ENCODE results near the gene GLI3.

Gene GLI3

DNA sequence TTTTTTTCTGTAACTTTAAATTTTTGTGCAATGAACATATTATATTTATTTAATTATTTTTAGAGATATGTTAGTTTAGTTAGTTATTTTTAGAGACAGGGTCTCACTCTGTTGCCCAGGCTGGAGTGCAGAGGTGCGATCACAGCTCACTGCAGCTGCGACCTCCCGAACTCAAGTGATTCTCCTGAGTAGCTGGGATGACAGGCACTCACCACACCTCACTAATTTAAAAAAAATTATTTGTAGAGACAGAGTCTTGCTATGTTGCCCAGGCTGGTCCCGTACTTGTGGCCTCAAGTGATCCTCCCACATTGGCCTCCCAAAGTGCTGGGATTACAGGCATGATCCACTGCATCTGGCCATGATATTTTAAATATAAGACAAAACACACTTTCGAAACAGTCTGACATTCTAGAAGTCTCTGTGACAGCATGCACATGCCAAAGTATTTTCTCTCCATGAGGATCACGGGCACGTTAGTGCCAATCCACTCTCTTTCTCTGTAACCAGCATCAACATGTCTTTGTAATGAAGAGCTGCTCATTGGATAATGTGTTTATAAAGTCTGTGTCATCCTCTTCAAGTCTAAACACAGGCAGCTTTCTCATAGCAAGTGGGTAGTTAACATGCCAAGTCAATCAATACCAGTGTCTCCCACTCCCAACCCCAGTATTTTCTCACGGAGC, 137.4 kb downstream of the GLI3 start:
- no peak for DNase-seq

DNA sequence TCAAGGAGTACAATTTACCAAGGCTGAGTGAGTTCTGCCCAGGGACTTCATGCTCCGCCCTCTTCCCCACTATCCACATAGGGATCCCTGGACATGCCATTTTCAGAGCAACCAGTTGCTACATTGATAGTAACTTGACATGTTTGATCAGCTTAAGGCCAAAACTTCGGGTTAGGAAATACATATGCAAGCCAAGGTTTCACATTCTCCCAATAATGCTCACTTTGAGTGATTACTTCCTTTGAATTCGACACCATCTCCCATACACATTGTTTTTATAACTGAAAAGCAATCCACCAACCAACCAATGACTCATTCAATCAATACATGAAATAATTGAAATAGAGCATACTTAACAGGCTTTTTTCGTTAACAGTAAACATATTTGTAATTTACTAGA, 137.9 kb downstream of the GLI3 start:
- DNase-seq = no peak

DNA sequence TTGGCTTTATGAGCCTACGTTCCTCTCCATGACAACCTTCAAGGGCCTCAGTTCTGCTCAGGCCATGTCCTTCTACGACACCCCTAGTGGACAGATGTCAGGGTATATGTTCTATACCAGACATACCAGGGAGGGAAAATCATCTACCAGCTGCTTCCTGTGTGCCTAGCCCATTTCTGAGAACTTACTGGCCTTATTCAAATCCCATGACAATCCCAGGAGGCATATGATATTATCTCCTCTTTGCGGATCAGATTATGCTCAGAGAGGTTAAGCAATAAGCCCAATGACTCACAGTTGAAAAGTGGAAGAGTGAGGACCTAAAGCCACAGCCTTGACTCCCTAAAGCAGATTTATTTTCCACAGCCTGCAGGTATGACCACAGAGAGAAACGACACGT, 139.3 kb downstream of the GLI3 start:
- no peak for DNase-seq

DNA sequence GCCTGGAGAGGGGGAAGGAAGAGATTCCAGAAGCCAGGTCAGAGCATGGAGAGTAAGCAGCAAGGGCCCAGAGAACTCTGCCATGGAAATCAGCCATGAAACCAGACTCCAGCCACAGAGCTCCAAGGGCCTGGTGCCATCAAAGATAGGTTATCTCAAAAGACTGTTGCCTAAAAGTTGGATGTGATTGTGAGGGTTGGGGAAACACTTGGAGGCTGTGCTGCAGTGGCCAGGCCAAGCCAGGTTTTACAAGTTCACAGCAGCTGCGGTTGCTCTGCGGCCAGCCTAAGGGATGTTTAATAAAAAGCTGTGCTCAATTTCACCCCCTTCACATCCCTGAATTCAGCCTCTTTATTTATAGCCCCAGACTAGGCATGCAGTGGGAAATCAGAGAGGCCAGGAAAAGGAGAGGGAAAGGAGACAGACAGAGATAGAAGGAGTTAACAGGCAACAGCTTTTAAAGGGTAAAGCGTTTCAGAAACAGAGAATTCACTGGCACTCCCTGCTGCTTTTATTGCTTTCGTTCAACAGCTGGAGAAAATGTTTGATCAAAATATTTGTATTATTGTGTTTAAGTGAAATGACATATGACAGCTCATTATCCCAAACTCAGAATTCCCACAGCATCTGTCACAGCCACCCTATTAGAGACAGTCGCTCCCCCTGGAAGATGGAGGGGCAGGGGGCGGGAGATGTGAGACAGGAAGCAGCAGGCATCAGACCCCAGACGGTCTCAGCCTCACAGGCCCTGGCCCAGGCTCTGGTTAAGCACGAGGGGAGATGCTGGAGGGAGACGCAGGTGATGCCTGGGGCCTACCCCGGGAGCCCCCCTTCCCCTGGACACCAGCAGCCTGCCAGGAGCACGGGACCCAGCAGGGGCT, 140.1 kb downstream of the GLI3 start:
- no peak for DNase-seq

DNA sequence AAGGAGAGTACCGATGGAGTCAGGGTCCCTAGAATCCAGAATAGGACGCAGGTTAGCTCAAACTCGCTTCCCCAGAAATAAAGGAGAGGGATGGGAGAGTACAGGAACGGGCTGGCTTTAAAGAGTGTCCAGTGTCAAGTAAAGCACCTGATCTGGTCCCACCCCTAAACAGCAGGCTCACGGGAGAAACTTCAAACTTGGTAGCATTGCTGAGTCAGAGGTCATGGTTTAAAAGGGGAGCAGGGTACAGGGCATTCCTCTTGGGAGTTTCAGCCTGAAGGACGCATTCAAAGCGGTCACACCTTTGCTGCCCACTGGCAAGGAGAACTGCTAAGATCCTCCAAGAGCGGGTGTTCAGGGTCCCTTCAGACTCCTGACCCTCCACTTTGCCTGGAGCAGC, 140.7 kb downstream of the GLI3 start:
- DNase-seq = no peak

DNA sequence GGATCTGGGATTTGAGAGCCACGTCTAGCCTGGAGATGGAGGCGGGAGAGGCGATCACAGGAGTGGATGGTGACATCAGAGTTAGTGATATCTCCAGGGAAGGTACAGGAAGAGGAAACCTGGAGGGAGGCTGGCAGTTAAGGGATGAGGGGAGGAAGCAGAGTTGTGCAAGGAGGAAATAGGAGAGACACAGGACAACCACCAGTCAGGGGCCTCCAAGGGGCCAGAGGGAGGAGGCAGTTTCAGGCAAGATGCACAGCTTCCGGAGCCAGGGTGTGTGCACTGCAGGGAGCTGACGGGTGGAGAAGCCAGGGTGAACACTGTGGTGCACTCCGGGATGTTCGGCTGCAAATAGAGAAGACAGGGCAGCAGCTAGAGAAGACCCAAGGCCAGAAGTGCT, 141.2 kb downstream of the GLI3 start:
- no peak for DNase-seq

DNA sequence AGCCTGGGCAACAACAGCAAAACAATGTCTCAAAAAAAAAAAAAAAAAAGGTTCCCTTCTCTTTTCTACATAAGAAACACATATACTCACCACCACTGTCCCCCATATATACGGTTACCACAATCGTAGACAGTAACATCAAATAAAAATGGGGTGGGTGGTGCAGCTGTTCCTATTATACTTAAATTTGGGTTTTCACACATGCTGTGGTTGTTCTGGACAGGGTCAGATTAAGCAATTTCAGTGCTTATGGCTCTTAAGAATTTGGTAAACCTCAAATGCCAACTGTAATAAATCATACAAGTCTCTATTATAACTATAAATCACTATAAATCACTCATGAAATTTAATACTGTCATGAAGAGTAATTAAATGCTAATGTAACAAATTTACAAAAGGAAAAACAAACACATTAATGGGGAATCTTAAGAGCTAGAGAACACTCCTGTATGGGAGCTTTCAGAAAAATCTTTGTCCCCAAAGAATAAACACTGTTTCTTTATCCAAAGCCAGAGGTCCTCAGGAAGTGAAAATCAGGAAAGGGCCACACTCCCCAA, 143.6 kb downstream of the GLI3 start:
- DNase-seq = no peak

DNA sequence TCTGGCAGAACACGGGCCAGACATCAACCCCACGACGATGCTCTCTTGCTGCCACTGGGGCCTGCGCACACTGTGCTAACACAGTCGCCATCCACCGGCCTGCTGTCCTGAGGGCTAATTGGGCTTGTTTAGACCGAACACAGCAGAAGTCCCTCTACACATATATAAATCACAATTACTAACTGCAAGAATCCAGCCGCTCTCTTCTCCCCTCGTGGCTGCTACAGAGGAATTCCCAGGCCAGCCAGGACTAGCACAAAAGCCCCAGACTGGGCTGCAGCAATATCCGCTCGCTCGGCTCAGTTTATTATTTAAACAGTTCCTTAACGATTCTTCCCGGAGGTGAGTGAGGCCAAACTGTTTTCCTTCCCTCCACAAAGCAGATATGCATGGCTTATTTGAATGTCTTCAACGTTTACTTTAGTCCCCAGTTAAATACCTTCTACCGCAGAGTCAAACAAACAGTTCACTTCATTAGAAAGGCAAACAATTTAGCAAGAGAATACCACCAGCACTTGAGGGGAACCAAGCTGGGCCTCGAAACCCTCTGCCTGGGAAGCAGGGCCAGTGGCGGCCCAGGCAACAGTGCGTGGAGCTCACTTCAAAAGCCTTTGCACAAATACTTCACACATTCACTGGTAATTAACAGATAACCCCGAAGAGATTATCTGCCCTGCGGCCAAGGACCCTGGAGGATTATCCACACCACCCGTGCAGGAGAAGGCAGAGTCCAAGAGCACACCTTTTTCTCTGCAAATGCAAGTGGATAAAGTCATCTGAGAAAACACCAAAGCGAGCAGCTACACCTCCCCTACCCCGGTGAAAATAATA, 145.3 kb downstream of the GLI3 start:
- no peak for DNase-seq

DNA sequence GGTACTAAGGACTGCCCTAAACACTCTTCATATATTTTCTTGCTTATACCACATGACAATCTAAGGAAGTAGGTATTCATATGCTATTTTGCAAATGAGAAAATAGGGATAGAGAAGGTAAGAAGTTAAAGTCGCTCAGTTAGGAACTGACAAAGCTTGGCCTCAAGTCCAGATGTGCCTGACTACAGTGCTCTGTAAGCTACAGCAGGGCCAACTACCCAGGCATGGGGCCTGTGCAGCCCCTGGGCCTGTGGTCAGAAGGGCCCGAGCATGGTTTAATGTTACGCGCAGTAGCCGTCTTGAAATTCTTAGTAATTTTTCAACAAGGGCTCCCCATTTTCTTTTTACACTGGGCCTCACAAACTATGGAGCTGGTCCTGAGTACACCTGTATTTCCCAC, 146.2 kb downstream of the GLI3 start:
- no peak for DNase-seq

DNA sequence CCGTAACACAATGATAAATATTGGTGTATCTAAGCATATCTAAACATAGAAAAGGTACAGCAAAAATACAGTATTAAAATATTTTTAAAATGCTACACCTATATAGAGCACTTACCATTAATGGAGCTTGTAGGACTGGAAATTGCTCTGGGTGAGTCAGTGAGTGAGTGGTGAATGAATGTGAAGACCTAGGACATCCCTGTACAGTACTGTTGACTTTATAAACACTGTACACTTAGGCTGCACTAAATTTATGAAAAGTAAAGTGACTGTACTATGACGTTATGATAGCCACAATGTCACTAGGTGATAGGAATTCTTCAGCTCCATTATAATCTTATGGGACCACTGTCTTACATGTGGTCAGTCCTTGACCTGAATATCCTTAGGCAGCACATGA, 147.0 kb downstream of the GLI3 start:
- no peak for DNase-seq

DNA sequence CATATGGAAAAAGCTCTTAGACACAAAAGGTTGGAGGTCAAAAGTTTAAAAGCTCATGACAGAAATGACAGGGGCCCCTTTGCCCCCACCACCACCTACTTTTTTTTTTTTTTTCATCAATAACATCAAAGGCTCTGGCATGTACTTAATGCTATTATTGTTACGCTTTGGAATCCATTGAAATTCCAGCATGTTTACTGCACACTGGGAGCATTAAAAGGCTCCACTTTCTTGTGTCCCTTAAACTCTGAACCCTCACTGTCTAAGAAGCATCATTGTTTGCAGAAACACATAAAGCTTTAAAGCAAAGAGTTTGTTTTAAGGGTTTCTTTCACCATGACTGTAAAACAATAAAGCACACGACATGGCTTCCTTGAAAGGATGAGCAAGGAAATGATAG, 149.4 kb downstream of the GLI3 start:
- DNase-seq = no peak

DNA sequence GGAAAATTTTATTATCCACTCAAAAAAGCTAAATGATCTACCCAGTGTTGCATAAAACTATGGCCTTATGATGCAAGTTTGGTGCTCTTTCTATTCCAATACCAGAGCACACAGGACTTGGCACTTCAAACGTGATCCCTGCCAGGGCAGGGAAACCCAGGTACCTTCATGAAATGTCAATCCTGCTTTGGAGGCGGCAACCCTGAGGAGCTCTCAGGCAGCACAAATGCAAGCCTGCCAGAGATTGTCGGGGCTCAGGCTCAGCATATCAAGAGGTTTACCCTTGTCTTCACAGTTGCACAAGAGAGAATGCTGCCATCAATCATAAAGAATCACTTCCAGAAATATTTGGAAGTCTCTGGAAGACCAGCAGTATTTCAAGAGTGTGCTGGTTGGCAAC, 151.5 kb downstream of the GLI3 start:
- DNase-seq = no peak

DNA sequence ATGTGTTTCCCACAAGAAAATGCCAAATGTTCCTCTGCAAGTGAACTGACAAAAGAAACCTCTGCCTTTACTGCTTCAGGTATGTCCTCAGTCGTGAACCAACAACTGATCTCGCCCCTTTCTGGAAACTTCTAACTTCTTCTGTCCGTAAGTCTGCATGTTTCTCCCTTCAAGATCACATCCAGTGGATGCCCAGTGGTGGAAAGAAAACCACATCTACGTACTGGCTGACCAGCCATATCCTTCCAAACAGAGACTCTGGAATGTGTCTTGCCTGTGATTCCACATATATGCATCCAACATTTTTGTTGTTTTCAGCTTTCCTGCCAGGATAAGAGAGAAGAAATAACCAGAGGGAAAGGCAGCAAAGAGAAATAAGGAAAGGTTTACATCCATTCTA, 152.7 kb downstream of the GLI3 start:
- DNase-seq = no peak

DNA sequence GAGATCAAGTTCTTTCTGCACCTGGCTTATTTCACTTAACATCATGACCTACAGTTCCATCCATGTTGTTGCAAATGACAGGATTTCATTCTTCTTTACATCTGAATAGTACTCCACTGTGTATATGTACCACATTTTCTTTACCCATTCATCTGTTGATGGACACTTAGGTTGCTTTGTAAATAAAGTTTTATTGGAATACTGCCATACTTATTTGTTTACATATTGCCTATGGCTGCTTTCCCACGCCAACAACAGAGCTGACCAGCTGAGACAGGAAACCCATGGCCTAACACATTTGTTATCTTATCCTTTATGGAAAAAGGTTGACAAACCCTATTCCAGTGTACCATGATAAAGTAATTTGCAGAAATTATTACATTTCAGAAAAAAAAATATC, 153.7 kb downstream of the GLI3 start:
- no peak for DNase-seq

DNA sequence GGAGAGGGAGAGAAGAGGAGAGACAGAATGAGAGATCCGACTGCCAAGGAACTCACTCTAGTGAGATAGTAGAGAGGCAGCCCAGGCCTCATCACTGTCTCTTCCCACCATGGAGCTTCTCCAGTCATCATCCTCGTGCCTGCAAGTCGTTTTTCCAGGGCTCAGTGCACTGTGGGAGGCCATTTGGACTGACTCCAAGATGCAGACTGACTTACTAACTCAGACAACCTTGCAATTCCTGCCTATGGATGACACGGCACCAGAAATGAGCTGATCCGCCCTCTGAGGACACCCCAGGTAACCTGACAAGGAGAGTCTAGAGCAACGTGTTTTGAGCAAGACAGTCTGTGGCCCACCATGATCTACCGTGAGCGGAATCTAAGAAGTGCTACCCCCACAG, 154.9 kb downstream of the GLI3 start:
- DNase-seq = no peak

DNA sequence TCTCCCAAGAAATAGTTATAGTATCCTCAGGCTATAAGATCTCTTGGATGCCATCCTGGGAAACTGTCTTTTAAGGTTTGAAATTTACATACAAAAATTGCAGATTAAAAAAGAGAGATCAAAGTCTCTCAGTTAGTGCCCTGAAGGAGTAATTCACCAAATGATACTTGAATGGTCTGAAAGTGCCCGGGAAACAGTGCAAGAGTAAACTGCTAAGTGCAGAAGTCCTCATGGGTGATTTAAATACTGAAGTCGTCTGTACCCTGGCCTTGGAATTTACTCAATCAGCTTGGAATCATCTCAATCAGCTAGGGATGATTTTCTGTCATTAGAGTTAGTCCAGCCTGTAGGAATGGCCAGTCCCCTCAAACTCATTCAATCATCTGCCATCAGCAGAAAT, 155.3 kb downstream of the GLI3 start:
- DNase-seq = no peak

DNA sequence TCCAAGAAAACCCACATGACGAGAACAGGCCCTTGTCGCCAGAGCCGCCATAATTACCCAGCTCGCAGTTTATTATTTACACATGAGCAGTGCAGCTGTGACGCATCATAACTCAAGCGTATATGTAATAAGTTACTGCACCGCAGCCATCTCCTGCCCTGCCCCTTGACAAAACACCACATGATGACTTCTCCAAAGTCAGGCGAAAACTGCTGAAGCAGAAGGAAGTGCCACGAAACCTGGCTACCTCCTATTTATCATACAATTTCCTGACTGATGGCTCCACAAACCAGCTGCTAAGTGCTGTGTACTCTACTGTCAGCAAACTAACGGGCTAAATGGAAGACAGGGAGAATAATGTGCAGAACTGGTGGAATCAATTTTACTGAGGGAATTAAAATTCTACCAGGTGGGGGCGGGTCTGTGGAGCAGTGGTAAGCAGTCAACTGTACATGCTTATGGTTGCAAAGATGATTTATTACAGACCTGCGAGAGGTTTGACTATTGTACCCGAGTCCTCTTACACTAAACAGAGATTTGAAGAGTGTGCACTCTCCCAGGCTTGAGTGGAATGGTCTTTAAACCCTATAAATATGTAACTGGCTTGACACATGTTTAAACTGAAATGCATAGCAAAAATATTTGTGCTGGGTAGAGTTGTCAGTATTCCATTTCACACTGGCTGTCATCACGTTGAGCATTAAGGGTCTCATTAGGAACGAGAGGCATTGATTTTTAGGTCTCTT, 156.0 kb downstream of the GLI3 start:
- DNase-seq = no peak

DNA sequence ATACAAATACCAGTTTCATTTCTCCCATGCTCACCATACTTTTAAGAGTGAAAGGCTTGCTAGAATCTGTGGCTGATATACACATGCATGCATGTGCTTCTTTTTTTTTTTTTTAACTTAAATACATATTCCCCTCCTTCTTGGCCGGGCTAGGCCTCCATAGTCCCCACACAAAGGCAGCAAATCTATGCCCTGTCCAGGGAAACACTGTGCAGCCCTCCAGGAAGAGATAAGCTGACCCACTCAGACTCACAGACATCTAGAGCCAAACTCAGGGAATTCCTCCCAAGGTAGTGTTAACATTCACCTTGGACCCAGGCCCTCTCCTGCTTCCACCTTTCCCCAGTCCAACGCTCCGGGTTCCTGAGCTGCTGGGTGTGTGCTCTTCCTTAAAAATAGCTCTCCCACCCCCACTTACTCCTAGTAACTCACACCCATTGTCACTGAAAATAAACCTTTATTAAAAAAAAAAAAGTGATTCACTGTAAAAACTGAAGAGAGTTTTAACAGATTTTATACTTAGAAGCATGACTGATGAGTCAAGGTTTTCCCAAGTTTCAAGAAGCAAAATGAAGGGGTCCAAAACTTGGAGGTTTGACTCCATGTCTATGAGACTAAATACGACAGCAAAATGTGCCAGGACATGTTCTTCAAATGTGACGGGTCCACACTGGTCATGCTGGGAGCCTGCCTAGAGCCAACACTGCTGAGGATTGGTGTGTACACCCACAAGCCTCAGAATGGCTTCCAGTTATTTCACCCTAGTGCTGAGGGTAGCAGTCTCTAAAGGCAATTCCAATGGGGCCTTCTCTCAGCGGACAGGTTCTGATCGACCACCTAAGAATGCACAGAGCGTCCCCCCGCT, 159.5 kb downstream of the GLI3 start:
- no peak for DNase-seq

DNA sequence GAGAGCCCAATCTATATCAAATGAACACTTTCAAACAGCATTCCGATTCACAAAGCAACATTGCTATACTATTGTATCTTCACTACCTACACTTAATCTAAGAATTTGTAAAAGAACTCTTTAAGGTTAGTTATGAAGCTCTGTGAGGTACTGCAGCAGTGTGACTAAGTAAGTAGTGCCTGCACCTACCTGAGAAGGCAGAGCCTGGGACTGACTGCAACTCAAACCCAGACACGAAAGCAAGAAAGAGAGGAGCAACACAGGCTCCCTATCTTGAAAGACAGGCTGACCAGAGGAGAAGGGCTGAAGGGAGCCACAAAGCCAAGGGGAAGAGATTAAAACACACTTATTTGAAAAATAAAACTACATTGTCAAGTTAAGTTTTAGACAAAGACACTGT, 160.1 kb downstream of the GLI3 start:
- DNase-seq = no peak

DNA sequence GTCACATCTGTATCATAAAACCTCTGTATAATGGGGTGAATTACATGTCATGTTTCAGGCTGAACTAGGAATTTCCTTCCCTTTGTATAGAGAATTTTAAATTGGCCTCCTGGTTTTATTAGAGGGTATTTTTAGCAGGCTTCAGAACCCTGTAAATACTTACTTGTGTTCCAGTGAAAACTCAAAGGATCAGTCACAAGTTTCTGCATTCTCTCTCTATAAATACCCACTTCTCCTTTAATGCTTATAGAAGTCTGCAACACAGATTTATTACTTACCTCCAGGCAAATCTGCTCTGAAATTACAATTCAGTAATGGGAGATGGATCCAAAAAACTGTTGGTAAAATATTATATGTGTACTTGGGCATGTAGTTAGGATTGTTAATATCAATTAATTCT, 161.6 kb downstream of the GLI3 start:
- DNase-seq = no peak

DNA sequence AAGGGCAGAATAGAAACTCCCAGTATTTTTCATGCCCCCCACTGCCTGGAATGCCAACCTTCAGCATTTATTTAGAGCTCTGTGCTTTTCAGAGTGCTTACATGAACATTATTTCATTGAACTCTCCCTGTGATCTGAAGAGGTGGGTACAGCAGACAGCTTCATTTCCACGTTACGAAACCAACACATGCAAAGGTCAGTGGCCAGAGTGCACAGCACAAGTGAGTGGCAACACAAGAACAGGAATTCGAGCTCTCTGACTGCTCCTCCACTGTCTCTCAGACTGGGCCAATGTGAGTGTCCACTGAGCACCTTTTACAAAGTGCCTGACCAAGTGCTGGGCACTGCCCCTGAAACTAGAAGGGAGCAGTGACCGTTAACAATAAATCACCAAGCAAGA, 162.9 kb downstream of the GLI3 start:
- DNase-seq = no peak
